Measurements from ENCODE around the gene CHI3L2.

CHI3L2 gene

GRCh38 chr1:111222308-111223125 lies 5.0 kb upstream of the CHI3L2 start:
- DNase-seq (ENCODE audit: low spot score in 2 of 2) (peak; percentile 77 to 91), ATAC-seq (peak; percentile 44)
- Mint-ChIP-seq H3K4me3 (peak overlapping the region; percentile 75), H3K4me1 (peaks cover 95% of the 10 kb centered on the region), H3K9me3 (no peaks in the 10 kb centered on the region), H3K27ac (peak overlapping the region; percentile 94), H3K36me3 (peaks cover 11% of the 10 kb centered on the region)

- no peak for ATAC-seq
- DNase-seq (ENCODE audit: low spot score in 2 of 2), result no peak
- Mint-ChIP-seq H3K9me3 (no peaks in the 10 kb centered on the region), H3K36me3 (peaks cover 11% of the 10 kb centered on the region), H3K4me1 (peaks cover 95% of the 10 kb centered on the region), H3K4me3 (peak overlapping the region; percentile 75), H3K27ac (peak overlapping the region; percentile 94)
These were observed 4.3 kb upstream of the CHI3L2 start for GRCh38 chr1:111223126-111223685.

GRCh38 chr1:111225091-111225490 lies 2.4 kb upstream of the CHI3L2 start:
- H3K27ac Mint-ChIP-seq, result peak overlapping the region; percentile 46
- ATAC-seq, result no peak
- peak overlapping the region; percentile 51 for H3K4me3 Mint-ChIP-seq

DNA sequence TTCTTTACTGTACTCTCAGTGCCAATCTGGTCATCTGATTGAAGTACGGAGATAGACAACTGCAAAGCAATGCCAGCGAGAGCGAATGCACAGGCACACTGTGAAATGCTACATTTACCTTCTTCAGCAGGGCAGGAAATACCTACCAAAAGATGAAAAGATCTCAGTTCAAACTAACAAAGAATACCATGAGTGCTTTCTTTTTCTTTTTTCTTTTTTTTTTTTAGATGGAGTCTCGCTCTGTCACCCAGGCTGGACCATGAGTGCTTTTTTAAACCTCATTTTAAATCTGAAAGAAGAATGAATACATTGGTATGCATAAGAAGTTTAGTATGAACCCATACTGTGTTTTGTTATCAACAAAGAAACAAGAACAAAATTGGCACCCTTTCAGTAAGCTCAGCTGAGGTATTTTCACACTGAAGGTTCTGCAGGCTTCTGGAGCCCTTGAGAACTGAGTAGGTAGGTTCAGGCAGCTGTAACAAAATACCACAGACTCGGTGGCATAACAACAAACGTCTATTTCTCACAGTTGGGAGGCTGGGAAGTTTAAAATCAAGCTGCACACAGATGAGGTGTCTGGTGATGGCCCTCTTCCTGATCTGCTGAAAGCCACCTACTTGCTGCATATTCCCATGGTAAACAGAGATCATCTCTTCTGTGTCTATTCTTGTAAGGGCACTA lies 1.7 kb upstream of the CHI3L2 start:
- no peak for ATAC-seq
- Mint-ChIP-seq H3K9me3 (no peaks in the 10 kb centered on the region), H3K36me3 (peaks cover 6% of the 10 kb centered on the region), H3K4me3 (peak overlapping the region; percentile 51), H3K4me1 (peaks cover 81% of the 10 kb centered on the region), H3K27ac (peak overlapping the region; percentile 46)
- no peak for DNase-seq (ENCODE audit: low spot score in 2 of 2)

More at GRCh38 chr1:111225091-111225490, 2.4 kb upstream of the CHI3L2 start:
- Mint-ChIP-seq H3K36me3 (peaks cover 6% of the 10 kb centered on the region), H3K9me3 (no peaks in the 10 kb centered on the region), H3K4me1 (peaks cover 87% of the 10 kb centered on the region)
- DNase-seq (ENCODE audit: low spot score in 2 of 2), result no peak

DNA sequence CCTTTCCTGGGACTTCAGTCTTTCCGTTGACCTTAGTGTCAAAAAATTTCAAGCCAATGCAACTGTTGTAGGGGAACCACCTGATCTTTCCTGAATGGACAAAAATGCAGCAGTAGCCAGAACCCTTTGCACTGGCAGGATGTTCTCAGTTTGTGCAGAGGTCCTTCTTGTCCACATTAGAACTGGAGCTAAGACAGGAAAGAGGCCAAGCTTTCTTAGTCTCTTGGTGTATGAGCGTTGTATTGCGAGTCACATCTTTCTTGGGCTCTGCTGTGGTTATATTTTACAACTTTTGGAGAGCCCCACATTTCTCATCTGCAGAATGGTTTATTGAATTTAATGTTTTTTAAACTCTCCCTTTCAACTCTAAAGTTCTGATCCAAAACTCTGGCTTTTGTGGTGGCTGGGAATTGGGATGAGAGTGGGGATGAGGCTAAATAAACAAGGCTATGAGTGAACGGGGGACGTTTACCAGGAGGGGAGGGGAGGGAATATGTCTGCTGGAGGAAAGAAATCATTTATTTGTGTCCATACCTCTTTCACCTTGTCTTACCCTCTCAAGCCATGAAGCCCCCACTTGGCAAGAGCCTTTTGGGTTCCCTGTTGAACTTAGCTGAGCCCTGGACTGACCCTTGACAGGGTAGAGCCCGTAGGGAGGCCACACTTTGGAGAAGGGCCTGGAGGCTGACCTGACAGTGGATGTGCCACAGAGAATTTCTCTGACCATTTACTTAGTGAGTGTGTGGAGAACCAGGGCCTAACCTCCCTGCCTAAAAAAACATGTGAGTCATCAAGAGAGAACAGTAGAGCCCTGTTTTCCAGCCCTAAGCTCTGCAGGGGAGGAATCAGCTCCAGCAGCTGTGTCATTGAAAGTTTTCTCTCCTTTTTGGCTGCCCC lies 586 bp downstream of the CHI3L2 start:
- ATAC-seq, result peak; percentile 72
- no peaks in the 10 kb centered on the region for H3K9me3 Mint-ChIP-seq
- peaks cover 58% of the 10 kb centered on the region for H3K4me1 Mint-ChIP-seq
- no peaks in the 10 kb centered on the region for H3K36me3 Mint-ChIP-seq
- H3K4me3 Mint-ChIP-seq, result no peak overlapping the region
- DNase-seq (ENCODE audit: low spot score in 2 of 2), result no peak
- no peak overlapping the region for H3K27ac Mint-ChIP-seq

DNA sequence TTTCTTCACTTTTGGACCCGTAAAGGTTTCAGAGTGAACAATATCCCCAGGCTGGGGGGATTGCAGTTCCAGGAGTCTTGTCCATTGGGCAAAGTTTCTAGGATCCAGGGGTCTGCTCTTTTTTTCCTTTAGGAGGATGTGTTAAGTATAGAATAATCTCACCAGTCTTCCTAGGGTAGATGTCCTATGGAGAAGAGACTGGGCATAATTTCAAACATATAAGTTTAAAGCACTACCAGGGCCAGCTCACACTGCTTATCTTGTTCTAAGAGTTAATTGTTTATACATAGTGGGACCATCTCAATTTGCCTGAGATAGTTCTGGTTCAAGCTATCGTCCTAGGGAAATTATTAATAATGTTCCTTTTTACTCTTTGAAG lies 1.2 kb downstream of the CHI3L2 start:
- peak overlapping the region; percentile 56 for H3K4me3 Mint-ChIP-seq
- no peaks in the 10 kb centered on the region for H3K9me3 Mint-ChIP-seq
- no peak overlapping the region for H3K27ac Mint-ChIP-seq
- no peak for ATAC-seq
- no peak for DNase-seq (ENCODE audit: low spot score in 2 of 2)
- no peaks in the 10 kb centered on the region for H3K36me3 Mint-ChIP-seq
- H3K4me1 Mint-ChIP-seq, result peaks cover 52% of the 10 kb centered on the region

- Mint-ChIP-seq H3K36me3 (no peaks in the 10 kb centered on the region), H3K4me1 (peaks cover 23% of the 10 kb centered on the region), H3K27ac (no peak overlapping the region), H3K4me3 (no peak overlapping the region), H3K9me3 (no peaks in the 10 kb centered on the region)
- ATAC-seq (no peak), DNase-seq (ENCODE audit: low spot score in 2 of 2) (no peak)
These were observed 4.6 kb downstream of the CHI3L2 start for GRCh38 chr1:111232134-111232533.

GRCh38 chr1:111234258-111234657 lies 6.7 kb downstream of the CHI3L2 start:
- no peaks in the 10 kb centered on the region for H3K9me3 Mint-ChIP-seq
- H3K4me1 Mint-ChIP-seq, result peaks cover 12% of the 10 kb centered on the region
- no peak overlapping the region for H3K27ac Mint-ChIP-seq
- no peak overlapping the region for H3K4me3 Mint-ChIP-seq
- ATAC-seq, result no peak
- H3K36me3 Mint-ChIP-seq, result no peaks in the 10 kb centered on the region
- DNase-seq (ENCODE audit: low spot score in 2 of 2), result no peak

- ATAC-seq (peak; percentile 84), DNase-seq (ENCODE audit: low spot score in 2 of 2) (no peak)
- Mint-ChIP-seq H3K27ac (no peak overlapping the region), H3K36me3 (no peaks in the 10 kb centered on the region), H3K9me3 (no peaks in the 10 kb centered on the region), H3K4me1 (peaks cover 9% of the 10 kb centered on the region), H3K4me3 (no peak overlapping the region)
These were observed 7.4 kb downstream of the CHI3L2 start for GRCh38 chr1:111234866-111235265.

GRCh38 chr1:111236379-111236778 lies 8.9 kb downstream of the CHI3L2 start:
- no peak for ATAC-seq
- Mint-ChIP-seq H3K4me3 (no peak overlapping the region), H3K36me3 (no peaks in the 10 kb centered on the region), H3K9me3 (no peaks in the 10 kb centered on the region), H3K4me1 (peaks cover 15% of the 10 kb centered on the region), H3K27ac (no peak overlapping the region)
- DNase-seq (ENCODE audit: low spot score in 2 of 2), result no peak

- H3K4me1 Mint-ChIP-seq, result peaks cover 15% of the 10 kb centered on the region
- H3K4me3 Mint-ChIP-seq, result no peak overlapping the region
- H3K9me3 Mint-ChIP-seq, result no peaks in the 10 kb centered on the region
- H3K36me3 Mint-ChIP-seq, result no peaks in the 10 kb centered on the region
- H3K27ac Mint-ChIP-seq, result no peak overlapping the region
- no peak for DNase-seq (ENCODE audit: low spot score in 2 of 2)
- ATAC-seq, result no peak
These were observed 9.3 kb downstream of the CHI3L2 start for GRCh38 chr1:111236806-111237205.

DNA sequence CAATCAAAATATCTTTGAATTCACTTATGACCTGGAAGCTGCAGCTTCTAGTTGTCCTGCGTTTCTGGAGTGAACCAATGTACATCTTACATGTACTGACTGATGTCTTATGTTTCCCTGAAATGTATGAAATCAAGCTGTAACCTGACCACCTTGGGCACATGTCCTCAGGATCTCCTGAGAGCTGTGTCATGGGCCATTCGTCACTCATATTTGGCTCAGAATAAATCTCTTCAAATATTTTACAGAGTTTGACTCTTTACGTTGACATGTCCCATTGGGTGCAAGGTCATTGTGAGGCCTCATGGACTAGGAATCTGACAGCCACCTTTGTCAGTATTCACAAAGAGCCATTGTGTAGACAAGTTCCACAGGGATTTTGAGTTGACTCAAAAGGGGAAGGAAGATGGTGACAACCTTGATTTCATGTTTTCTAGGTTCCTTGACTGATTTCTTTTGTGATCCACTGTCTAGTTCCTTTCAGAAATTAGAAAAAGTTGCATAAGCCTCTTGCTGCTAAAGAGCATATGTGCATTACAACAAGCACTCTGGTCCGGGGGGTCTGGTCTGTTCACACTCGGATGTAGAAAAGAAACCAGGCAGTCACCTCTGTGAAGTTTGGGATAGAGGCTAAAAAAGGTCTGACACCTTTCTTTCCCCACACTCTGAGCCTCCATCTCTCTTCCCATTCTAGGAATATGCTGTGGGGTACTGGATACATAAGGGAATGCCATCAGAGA lies 10.7 kb downstream of the CHI3L2 start:
- DNase-seq (ENCODE audit: low spot score in 2 of 2), result no peak
- H3K9me3 Mint-ChIP-seq, result no peaks in the 10 kb centered on the region
- H3K36me3 Mint-ChIP-seq, result no peaks in the 10 kb centered on the region

GRCh38 chr1:111241797-111242196 lies 14.3 kb downstream of the CHI3L2 start:
- Mint-ChIP-seq H3K27ac (no peak overlapping the region), H3K9me3 (no peaks in the 10 kb centered on the region)
- DNase-seq (ENCODE audit: low spot score in 2 of 2), result no peak

More for the DNA sequence above, 10.7 kb downstream of the CHI3L2 start:
- H3K4me1 Mint-ChIP-seq, result peaks cover 15% of the 10 kb centered on the region
- no peak for ATAC-seq
- H3K27ac Mint-ChIP-seq, result no peak overlapping the region
- H3K4me3 Mint-ChIP-seq, result no peak overlapping the region

GRCh38 chr1:111242805-111243523 lies 15.5 kb downstream of the CHI3L2 start:
- Mint-ChIP-seq H3K4me3 (no peak overlapping the region), H3K36me3 (no peaks in the 10 kb centered on the region), H3K9me3 (no peaks in the 10 kb centered on the region), H3K27ac (no peak overlapping the region), H3K4me1 (peaks cover 15% of the 10 kb centered on the region)
- DNase-seq (ENCODE audit: low spot score in 2 of 2) (peak in 1 of 2 donors; percentile 28), ATAC-seq (no peak)

More at GRCh38 chr1:111241797-111242196, 14.3 kb downstream of the CHI3L2 start:
- peaks cover 15% of the 10 kb centered on the region for H3K4me1 Mint-ChIP-seq
- no peaks in the 10 kb centered on the region for H3K36me3 Mint-ChIP-seq
- ATAC-seq, result no peak
- H3K4me3 Mint-ChIP-seq, result no peak overlapping the region
